NCI-H128 (cell line): ENCODE results near the gene SETDB1.
"Not testable (repeated sequence)": the region's sequence is repeated elsewhere in the genome, so short reads cannot be mapped to it uniquely, and the experiment has no call there.

Experiments
- DNase-seq: peaks from one replicate; lab custom pipeline; 2025; ENCODE audit not compliant: unreplicated experiment; lab: John Stamatoyannopoulos, UW

Gene SETDB1

DNA sequence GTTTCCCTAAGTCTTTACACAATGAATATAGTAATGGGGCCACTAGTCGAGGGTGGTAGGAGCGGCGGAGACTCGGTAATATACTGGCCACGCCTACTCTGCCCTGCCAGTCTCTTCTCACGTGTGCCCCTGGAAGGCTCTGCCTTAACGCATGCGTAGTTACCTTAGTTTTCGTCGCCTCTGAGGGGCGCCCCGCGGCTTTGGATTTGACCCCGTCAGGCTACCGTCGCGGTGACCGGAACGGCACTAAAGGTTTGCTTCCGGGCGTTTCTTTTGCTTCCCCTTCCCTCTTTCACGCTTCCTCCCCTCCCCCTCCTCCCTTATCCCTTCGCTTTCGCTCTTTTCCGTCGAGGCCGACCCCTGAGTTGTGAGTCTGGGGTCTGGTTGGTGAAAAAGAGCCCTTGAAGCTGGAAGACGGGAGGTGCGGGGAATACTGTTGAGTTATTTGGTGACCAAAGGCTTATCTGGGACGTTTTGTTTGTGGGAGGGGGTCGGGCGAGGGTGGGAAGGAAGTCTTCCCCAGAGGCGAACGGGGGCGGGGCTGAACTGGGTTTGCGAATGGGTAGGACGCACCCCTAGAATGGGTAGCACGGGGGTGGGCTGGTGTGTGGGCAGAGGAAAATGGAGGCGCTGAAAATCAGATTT lies at the start of gene SETDB1:
SETDB1 (plus strand) TSS at position 267 of the 645 bp plus-strand sequence. CDS start 1,352 bp downstream, outside the sequence.
- DNase-seq, result peak; percentile 98

DNA sequence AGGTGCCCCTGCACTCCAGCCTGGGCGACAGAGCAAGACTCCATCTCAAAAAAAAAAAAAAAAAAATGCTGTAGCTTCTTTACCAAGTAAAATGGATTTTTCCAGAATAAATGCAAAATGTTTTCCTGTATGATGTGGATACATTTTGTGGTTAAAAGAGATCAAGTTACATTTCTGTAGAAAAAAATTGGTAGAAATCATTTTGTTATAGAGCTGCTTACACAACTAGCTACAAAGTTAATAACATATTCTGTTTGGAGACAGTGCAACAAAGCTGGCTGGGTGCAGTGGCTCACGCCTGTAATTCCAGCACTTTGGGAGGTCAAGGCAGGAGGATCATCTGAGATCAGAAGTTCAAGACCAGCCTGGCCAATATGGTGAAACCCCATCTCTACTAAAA lies 47.2 kb upstream of the SETDB1 start:
- DNase-seq, result not testable (repeated sequence)

DNA sequence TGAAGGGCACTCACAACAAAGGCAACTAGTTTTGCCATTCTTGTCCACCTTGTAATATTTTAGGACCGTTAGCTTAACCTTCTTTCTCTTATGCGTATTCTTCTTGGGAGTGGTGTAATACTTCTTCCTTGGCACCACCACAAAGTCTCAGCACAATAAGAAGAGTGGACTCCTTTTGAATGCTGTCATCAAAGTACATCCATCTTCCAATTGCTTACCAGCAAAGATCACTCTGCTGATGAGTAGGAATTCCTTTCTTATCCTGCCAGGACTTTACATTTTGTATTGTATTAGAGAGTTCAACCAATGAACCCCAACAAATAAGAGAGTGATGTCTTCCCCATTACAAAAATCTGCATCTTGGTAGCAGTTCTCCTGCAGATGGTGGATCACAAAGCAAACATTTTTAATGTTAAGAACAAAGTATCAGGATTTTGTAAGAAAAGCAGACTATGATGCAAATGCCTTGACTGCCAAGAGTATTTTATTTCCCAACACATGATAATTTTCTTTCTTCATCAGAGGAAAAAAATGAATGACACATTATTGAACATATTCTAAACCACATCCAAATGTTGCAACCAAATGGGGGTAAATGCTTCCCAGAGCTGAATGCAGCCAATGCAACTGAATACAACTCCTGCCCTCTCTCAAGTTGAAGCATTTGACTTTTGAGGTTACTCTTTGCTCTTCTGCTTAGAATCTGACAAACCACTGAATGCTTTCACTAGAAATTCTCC lies 44.7 kb upstream of the SETDB1 start:
- no peak for DNase-seq

DNA sequence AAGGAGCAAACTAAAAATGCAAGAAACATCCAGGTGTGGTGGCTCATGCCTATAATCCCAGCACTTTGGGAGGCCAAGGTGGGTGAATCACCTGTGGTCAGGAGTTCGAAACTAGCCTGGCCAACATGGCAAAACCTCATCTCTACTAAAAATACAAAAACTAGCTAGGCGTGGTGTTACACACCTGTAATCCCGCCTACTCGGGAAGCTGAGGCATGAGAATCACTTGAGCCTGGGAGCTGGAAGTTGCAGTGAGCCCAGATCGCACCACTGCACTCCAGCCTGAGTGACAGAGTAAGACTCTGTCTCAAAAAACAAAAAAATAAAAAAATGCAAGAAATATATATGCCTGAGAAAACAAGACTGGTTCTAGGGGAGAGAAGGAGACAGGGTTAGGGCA lies 43.0 kb upstream of the SETDB1 start:
- not testable (repeated sequence) for DNase-seq

DNA sequence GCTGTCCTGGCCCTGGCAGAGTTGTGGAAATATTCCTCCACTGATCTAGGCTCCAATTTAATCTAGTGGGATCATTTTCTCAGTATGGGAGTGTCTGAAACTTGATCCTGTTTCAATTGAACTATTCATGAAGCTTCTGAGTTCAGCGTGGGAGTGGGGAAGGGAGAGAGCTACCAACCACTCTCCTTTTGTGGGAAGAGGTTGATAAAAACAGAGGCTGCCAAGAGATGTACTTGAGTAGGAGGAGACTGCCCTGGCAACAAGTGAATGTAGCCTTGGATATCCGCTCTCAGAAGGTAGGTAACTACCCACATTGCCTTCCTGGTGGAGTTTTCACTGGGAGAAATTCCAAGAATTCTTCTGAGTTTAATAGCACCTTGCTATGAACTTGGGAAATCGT lies 39.1 kb upstream of the SETDB1 start, which contains the start of gene CTXND2:
CTXND2 (plus strand) TSS at position 119 of the 400 bp plus-strand sequence. CDS start 25,179 bp downstream, outside the sequence.
- DNase-seq, result no peak

DNA sequence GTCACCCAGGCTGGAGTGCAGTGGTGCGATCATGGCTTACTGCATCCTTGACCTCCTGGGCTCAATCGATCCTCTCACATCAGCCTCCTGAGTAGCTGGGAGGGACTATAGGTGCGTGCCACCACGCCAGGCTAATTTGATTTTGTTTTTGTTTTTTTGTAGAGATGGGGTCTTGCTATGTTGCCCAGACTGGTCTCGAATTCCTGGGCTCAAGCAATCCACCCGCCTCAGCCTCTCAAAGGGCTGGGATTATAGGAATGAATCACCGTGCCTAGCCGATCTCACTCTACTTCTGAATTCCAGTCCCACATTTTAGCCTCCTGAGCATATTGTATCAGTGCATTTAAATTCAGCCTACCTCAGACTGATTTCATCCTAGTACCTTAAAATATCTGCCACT lies 37.4 kb upstream of the SETDB1 start:
- no peak for DNase-seq

DNA sequence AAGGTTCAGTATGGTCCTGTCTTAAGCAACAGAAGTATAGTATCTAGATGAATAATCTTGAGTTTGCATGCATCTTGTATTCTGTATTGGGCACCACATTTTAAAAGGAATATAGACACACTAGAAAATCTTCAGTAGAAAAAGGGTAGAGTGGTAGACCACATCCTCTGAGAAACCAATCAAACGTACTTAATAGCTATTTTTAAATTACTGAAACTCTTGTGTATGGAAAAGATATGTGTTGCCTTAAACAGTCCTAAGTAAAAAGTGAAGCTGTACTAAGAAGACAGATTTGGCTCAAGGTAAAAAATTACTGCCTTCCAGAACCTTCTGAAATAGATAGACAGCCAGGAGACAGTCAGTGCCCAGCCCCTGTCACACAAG lies 36.1 kb upstream of the SETDB1 start:
- DNase-seq, result no peak

DNA sequence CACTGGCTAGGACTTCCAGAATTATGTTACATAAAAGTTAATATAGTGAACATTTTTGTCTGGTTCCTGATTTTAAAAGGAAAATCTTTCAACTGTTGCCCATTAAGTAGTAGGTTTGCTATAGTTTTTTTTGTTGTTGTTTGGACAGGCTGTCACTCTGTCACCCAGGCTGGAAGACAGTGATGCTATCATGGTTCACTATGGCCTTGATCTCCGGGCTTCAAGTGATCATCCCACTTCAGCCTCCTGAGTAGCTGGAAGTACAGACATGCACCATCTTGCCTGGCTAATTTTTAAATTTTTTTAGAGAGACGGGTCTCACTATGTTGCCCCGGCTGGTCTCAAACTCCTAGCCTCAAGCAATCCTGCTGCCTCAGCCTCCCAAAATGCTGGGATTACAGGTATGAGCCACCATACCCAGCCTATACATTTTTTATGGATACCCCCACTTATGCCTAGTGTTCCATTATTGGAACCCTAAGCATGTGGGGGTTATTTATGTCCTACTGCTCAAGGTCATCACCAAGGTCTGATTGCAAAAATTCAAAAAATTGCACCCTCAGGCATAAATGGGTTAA lies 32.7 kb upstream of the SETDB1 start:
- no peak for DNase-seq

DNA sequence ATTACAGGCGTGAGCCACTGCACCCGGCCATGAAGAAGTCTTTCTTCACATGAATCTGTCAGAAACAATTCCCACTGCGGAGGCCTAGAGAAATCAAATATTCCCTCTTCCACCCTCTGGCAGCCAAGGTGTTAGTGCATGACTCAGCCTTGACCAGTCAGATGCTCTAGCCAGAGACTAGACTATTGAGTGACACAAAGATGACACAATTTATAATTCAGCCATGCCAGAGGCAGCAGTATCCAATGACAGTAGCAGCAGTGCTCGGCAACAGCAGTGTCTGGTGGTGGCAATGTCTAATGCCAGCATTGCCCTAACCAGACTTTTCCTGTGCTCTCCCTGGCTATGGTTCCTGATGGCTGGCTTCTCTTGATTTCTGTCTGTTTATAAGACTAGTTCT lies 30.5 kb upstream of the SETDB1 start:
- no peak for DNase-seq

DNA sequence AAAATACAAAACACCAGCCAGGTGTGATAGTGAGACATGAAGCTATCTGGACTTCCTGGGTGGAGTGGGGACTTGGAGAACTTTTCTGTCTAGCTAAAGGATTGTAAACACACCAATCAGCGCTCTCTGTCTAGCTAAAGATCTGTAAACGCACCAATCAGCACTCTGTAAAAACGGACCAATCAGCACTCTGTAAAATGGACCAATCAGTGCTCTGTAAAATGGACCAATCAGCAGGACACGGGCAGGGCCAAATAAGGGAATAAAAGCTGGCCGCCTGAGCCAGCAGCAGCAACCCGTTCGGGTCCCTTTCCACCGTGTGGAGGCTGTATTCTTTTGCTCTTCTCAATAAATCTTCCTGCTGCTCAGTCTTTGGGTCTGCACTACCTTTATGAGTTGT lies 26.4 kb upstream of the SETDB1 start:
- not testable (repeated sequence) for DNase-seq

DNA sequence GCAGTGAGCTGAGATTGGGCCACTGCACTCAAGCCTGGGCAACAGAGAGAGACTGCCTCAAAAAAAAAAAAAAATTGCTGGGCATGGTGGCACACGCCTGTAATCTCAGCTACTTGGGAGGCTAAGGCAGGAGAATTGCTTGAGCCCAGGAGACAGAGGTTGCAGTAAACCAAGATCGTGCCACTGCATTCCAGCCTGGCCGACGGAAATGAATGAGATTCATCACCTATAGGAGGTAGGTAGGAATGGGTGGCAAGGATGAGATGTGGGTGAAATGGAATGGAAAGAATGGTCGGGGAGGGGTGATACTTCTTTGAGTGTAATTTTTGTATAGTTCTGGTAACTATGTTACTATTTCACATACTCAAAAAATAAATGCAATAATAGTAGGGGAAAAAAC lies 23.8 kb upstream of the SETDB1 start:
- DNase-seq, result no peak

DNA sequence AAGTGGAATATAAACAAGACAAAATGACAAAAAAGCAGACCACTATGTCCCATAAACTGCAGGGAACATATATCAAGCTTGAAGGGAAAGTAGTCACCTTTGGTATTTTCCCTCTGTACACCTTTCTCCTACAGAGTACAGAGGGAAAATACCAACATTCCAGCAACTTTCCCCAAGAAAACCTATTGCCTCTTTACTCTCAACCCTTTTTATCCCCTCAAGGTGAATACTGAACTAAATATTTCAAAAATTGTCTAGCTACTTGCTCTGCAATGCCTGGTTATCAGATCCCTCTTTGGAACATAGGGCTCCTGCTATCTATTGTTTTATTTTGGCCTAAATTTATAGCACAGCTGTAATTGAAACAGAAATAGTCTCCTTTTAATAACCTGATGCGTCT lies 23.4 kb upstream of the SETDB1 start:
- DNase-seq, result no peak

DNA sequence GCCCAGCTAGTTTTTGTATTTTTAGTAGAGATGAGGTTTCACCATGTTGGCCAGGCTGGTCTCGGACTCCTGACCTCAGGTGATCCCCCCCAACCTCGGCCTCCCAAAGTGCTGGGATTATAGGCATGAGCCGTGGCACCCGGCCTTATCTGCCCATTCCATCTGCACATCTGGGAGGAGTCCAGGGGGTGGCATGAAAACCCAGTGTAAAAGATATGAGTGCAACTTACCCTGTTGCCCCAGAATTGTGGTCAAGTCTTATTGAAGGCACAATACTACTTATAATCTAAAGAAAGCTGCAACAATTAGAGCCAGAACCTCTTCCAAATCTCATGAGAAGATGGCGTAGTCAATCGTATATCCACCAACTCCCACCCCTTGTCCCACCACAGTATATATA lies 20.9 kb upstream of the SETDB1 start:
- DNase-seq, result no peak

DNA sequence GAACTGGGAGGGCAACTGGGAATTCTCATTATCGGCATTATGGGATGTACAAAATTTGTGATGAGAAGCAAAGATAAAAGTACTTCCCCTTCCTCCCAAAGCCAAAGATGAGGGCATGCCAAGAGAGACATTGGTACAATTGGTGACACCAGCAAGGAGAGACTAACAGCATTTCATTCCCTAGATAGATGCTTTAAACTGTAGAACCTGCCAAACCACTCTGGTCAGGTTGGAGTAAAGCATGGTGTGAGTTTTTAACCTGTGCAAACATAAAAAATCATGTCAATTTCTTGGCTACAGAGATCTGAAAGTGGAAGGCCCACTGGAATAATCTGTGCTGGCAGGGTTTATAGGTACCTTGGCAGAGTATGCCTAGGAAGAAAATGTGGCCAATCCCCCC lies 19.8 kb upstream of the SETDB1 start:
- no peak for DNase-seq

DNA sequence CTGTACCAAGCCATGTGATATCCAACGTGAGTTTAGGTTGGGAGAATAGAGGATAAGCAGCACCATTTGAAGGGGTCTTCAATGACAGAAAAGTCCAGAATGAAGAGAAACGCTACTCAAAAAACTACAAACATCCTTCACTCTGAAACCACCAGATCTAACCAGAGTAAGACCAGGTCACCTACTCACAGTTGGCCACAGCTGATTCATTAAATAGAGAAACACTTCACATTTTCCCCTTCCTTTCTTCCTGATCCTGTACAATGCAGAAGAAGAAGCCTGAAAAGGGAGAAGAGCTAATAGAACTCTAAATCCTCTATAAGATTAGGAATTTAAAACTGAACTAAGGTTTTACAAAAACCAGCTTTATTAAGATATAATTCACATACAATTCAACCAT lies 19.4 kb upstream of the SETDB1 start:
- DNase-seq, result no peak

DNA sequence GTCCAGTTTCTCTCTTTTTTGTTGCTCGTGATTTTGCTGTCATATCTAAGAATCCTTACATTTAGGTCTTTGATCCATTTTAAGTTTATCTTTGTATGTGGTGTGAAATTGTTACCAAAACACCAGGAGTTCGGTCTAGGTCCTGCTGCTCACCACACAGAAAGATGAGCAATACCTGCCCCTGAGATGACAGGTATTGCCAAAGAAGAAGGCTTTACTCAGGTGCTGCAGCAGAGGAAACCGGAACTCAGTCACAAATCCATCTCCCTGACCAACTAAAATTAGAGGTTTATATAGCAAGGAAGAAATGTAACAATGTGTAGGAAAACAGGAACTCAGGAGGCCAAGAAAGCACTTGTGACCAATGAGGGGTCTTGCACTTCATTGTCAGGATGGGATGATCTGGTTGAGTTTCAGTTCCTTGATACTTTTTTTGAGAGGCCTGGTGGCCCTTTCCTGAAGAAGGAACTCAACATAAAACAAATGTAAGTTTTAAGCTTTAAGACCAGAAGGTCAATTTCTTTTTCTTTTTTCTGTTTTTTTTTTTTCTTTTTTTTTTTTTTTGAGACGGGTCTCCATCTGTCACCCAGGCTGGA lies 16.5 kb upstream of the SETDB1 start:
- DNase-seq, result no peak

DNA sequence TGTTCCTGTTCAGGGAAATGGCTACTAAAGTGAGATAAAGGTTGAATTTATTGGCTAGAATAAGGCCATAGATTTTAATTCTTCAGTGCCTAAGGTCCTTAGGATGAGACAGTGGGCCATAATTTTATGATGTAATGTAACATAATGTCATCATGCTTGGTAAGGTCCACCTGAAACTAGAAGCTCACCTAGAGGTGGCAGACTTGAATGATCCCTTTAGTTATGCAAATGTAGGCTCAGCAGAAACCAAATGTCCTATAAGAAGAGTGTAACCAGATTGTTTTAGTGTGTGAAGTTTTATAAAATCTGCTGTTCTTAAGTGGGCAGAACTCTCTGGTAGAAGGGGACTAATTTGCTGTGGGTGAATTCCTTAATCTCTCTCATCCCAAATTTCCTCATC lies 13.5 kb upstream of the SETDB1 start:
- no peak for DNase-seq

DNA sequence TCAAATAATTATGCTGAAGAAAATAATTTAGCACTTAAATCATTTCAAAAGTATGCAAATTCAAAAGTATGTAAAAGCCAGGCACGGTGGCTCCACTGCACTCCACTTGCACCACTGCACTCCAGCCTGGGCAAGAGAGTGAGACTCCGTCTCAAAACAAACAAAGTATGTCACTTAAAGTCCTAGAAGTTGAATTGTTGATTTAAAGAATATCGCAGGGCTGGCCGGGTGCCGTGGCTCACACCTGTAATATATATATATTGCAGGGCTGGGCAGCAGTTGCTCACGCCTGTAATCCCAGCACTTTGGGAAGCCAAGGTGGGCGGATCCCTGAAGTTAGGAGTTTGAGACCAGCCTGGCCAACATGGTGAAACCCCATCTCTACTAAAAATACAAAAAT lies 8.8 kb upstream of the SETDB1 start:
- no peak for DNase-seq

DNA sequence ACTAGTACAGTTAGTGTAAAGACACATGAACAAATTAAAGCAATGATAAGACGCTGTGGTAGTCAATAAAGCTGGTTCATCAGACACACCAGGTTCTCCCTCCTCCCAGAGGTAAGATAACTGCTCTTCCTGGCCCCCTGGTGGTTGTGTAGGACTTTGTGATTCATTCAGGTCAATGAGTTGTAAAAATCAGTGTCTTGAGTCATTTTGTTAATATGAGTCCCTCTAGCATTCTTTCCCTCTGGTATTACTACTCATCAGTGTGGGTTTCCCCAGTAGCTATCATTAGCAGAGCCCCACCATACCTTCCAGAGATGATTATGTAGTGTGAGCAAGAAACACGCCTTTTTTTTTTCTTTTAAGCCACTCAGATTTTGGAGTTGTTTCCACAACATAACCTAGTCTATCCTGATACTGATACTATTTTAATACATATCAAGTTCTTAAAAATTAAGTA lies 3.6 kb upstream of the SETDB1 start:
- DNase-seq, result peak; percentile 52

DNA sequence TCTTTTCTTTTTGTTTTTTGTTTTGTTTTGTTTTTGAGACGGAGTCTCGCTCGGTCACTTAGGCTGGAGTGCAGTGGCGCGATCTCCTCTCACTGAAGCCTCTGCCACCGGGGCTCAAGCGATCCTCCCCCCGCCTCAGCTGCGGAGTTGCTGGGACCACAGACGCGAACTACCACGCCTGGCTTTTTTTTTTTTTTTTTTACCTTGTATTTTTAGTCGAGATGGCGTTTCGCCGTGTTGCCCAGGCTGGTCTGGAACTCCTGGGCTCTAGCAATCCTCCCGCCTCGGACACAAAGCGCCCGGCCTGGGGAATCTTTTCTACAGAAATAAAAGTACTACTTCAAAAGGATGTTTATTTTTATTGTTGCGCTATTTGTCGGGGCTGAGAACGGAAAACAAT lies 1.1 kb upstream of the SETDB1 start:
- DNase-seq, result no peak

DNA sequence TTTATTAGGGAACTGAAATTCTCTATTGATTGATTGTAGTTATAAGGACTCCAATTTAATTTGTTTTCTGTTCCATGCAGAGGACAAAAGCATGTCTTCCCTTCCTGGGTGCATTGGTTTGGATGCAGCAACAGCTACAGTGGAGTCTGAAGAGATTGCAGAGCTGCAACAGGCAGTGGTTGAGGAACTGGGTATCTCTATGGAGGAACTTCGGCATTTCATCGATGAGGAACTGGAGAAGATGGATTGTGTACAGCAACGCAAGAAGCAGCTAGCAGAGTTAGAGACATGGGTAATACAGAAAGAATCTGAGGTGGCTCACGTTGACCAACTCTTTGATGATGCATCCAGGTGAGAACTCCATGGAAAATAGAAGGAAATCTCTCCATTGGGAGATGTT lies 1.5 kb downstream of the SETDB1 start:
- no peak for DNase-seq

DNA sequence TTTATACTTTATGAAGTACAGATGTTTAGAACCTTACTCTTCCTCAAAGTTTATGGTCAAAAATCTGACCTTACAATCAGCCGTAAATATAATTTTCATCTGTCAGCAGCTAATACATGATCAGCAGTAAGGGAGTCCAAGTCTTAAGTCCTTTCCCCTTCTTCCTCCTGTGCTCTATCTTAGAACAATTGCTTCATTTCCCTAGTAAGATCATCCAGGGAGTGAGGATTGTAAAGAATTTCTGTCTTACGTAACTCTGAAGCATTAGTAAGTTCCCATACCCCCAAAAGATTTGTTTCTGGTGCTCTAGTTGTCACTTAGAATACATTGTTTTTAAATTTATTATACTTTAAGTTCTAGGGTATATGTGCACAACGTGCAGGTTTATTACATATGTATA lies 2.1 kb downstream of the SETDB1 start:
- DNase-seq, result no peak
